ENCODE results near the gene HOXB13. TPM values are rescaled to one million over a fixed set of nuclear protein-coding genes. Genes with fewer than 3 reads are reported as not detected.
"Not testable (repeated sequence)": the region's sequence is repeated elsewhere in the genome, so short reads cannot be mapped to it uniquely, and the experiment has no call there.

The HOXB13 gene
- total and polyA plus RNA-seq, 2 of the 13 experiments (the other 11 are each of a cell fraction or from before 2014, with no cell fraction given), result not detected

DNA sequence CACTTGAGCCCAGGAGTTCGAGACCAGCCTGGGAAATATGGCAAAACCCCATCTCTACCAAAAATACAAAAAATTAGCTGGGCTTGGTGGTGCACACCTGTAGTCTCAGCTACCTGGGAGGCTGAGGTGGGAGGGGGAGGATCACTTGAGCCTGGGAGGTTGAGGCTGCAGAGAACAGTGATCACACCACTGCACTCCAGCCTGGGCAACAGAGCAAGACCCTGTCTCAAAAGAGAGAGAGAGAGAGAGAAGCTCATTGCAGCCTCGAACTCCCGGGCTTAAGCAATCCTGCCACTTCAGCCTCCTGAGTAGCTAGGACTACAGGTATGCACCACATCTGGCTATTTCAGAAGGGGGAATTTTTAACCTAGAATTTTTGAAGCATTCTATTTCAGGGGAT, 12.0 kb downstream of the HOXB13 start:
- in situ Hi-C loops (cut with HindIII; ENCODE audit: extremely low pct_ligation_motif_present, low pct_unique_long_range_greater_than_20kb); H3K79me2 ChIP-seq (ENCODE audit: insufficient read depth, low read length); FAIRE-seq; H3K9ac ChIP-seq (ENCODE audit: insufficient read depth, low read depth, low read length); intact Hi-C loops (cut with micrococcal nuclease; ENCODE audit: unreplicated experiment); H3K4me3 ChIP-seq (replicated peaks in 1 of 3; ENCODE audit: insufficient read depth in 1 of 3, low read depth in 2 of 3, low read length in 3 of 3); CTCF ChIA-PET (ENCODE audit: low intra/inter-chr PET ratio, low total read pairs); H3K36me3 ChIP-seq (replicated peaks in 1 of 2; ENCODE audit: control insufficient read depth in 1 of 2, insufficient read depth in 2 of 2, low read length in 2 of 2); H4K20me1 ChIP-seq (ENCODE audit: insufficient read depth, low read length); DNase-seq (ENCODE audit: low spot score); BruUV-seq (replicated peaks); H3K27ac ChIP-seq (ENCODE audit: extremely low read length, insufficient read depth, low read length); H2AFZ ChIP-seq (ENCODE audit: low read length); ATAC-seq; H3K9me3 ChIP-seq (ENCODE audit: low read length); POLR2A ChIA-PET; H3K4me2 ChIP-seq (ENCODE audit: low read depth, low read length): not testable (repeated sequence)
- Histone ChIP-seq H3K4me1 (ENCODE audit: insufficient read depth, low read length) (peaks cover 11% of the 10 kb centered on the region), H3K27me3 (ENCODE audit: control insufficient read depth in 1 of 2, insufficient read depth in 2 of 2, low read length in 2 of 2) (peaks cover 3 to 30% of the 10 kb centered on the region in 2 experiments; a peak in 4 of 5 replicates)
- TF ChIP-seq ZNF121 (CRISPR knock-in tag; IDR thresholded peaks at IDR 0.05), result peak; percentile 76
- WGBS (ENCODE audit: low lambda C conversion rate), result 4% methylated on average over 3 of the region's 3 CpGs

DNA sequence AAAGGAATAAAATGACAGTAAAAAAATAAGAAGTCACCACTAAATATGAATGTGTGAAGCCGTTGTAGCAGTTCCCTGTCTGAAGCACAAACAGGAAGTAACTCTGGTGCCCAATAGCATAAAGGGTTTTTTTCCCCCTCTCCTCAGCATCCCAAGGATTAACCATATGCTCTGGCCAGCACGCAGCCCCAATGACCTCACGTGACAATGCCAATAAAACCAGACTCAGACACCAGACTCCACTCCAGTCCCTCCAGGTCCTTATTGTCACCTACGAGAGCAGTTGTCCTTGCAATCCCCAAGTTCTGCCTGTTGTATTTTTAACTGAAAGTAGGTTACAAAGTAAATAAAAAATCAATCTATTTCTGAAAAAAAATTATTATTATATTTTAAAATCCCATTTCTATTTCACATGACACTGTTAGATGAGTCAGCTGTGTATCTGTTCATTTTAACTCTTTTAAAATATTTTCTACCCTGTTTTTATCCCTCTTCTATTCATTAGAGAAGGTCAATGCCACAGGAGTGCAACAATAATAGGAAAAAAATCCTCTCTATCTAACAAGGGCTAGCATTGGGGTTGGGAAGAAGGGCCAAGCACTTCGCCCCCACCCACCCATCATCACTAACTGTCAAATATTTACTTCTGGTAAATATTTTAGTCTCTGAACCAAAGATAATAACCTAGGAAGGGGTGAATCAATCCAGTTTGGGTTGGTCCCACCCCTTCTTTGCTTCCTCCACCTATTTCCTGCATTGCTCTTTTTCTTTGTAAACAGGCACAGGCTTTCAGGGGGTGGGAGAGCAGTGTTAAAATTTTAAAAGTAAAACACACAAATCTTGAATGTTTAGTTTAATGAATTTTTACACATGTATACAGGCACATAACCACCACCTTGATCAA, 12.8 kb downstream of the HOXB13 start:
- Histone ChIP-seq H3K4me2 (ENCODE audit: low read depth, low read length) (no peak overlapping the region), H3K4me3 (replicated peaks in 1 of 3; ENCODE audit: insufficient read depth in 1 of 3, low read depth in 2 of 3, low read length in 3 of 3) (no peak overlapping the region), H2AFZ (ENCODE audit: low read length) (no peak overlapping the region), H4K20me1 (ENCODE audit: insufficient read depth, low read length) (no peaks in the 10 kb centered on the region), H3K27ac (ENCODE audit: extremely low read length, insufficient read depth, low read length) (no peak overlapping the region), H3K9me3 (ENCODE audit: low read length) (no peaks in the 10 kb centered on the region), H3K9ac (ENCODE audit: insufficient read depth, low read depth, low read length) (no peak overlapping the region), H3K27me3 (ENCODE audit: control insufficient read depth in 1 of 2, insufficient read depth in 2 of 2, low read length in 2 of 2) (peaks cover 3 to 34% of the 10 kb centered on the region in 2 experiments; a peak in 4 of 5 replicates), H3K36me3 (replicated peaks in 1 of 2; ENCODE audit: control insufficient read depth in 1 of 2, insufficient read depth in 2 of 2, low read length in 2 of 2) (no peaks in the 10 kb centered on the region), H3K79me2 (ENCODE audit: insufficient read depth, low read length) (no peaks in the 10 kb centered on the region), H3K4me1 (ENCODE audit: insufficient read depth, low read length) (peaks cover 11% of the 10 kb centered on the region)
- CTCF ChIA-PET (ENCODE audit: low intra/inter-chr PET ratio, low total read pairs), result no interaction called here
- 2% methylated on average over 5 of the region's 5 CpGs for WGBS (ENCODE audit: low lambda C conversion rate)
- BruUV-seq (replicated peaks), result no TSS peak
- ATAC-seq, result no peak; the same call in 2 of the 3 replicates
- intact Hi-C loops (cut with micrococcal nuclease; ENCODE audit: unreplicated experiment) (no loop called here), in situ Hi-C loops (cut with HindIII; ENCODE audit: extremely low pct_ligation_motif_present, low pct_unique_long_range_greater_than_20kb) (no loop called here)
- POLR2A ChIA-PET, result no interaction called here
- no peak for FAIRE-seq
- peak; percentile 42 for DNase-seq (ENCODE audit: low spot score)
- TF ChIP-seq ZNF256 (CRISPR knock-in tag; conservative IDR thresholded peaks at IDR 0.05) (no peak), ZNF10 (CRISPR knock-in tag; IDR thresholded peaks at IDR 0.05; ENCODE audit: borderline replicate concordance, low read depth) (no peak), ZKSCAN5 (CRISPR knock-in tag; IDR thresholded peaks at IDR 0.05) (no peak), ZBTB37 (CRISPR knock-in tag; IDR thresholded peaks at IDR 0.05) (no peak), FOXC1 (CRISPR knock-in tag; IDR thresholded peaks at IDR 0.05; ENCODE audit: borderline replicate concordance) (no peak), ETV5 (CRISPR knock-in tag; IDR thresholded peaks at IDR 0.05; ENCODE audit: borderline replicate concordance) (peak; percentile 36; the same call in 1 of the 2 replicates)
- TF ChIP-seq, protein P1, sequence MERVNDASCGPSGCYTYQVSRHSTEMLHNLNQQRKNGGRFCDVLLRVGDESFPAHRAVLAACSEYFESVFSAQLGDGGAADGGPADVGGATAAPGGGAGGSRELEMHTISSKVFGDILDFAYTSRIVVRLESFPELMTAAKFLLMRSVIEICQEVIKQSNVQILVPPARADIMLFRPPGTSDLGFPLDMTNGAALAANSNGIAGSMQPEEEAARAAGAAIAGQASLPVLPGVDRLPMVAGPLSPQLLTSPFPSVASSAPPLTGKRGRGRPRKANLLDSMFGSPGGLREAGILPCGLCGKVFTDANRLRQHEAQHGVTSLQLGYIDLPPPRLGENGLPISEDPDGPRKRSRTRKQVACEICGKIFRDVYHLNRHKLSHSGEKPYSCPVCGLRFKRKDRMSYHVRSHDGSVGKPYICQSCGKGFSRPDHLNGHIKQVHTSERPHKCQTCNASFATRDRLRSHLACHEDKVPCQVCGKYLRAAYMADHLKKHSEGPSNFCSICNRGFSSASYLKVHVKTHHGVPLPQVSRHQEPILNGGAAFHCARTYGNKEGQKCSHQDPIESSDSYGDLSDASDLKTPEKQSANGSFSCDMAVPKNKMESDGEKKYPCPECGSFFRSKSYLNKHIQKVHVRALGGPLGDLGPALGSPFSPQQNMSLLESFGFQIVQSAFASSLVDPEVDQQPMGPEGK (CRISPR knock-in tag; IDR thresholded peaks at IDR 0.05), result peak; percentile 52; the same call in 1 of the 2 replicates

All from HepG2 (cell line).